Left renal cortex interstitium (tissue), 4 donors: ENCODE data around the gene ZSWIM4. TPM values are rescaled to one million over a fixed set of nuclear protein-coding genes. Genes with fewer than 3 reads are reported as not detected.

ENCODE experiments used
- DNase-seq, 4 donors: peaks; one replicate each; pipeline ENCODE4 v3.0.0-alpha.2; 2013; ENCODE audit warnings: low read depth in 4 of 4, low spot score in 2 of 4, missing footprints in 1 of 4
- polyA plus RNA-seq, 4 donors: library from polyadenylated mRNA; unstranded; fragments of 120-200 nt; gene quantifications; one replicate each; pipeline ENCODE4 v1.2.1, GENCODE V29; 2013; ENCODE audit not compliant: insufficient read length in 4 of 4

ZSWIM4 gene
- polyA plus RNA-seq, 4 donors: 5.1 to 13.6 (median 9.8) TPM

DNA sequence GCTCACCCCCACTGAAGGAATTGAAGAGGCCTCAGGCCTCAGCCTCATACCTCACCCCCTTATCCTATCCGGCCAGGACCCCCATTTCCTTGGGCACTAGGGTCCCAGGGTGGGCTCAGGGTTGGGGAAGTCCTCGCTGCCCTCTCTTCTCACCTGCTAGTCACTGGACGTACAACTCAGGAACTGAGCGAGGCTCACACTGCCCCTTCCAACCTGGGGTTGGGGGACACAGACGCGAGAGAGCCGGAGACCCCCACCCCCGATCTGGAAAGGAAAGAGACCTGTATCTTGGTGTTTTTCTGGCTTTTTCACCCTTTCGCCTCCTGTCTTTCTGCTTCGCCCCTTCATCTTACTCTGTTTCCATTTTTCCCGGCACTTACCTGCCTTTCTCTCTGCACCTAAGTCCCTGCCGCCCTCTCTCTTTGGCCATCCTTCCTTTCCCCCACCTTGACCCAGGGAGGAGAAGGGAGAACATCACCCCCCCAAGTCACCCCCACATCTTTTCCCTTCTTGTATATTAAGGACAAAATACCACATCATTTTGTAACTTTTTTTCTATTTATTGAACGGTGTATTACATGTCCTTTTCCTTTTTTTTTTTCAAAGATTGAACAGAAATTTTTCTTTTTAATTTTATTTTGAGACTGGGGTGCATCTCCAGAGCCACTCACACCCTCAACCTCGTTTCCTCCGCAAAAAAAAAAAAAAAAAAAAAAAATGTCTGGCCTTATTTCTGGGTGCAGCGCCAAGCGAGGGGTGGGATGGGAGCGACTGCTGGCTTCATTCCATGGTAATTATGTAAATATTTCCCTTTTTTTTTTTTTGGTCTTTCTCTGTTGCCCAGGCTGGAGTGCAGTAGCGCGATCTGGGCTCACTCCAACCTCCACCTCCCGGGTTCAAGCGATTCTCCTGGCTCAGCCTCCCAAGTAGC, 36.6 kb downstream of the ZSWIM4 start:
- no peak for DNase-seq

DNA sequence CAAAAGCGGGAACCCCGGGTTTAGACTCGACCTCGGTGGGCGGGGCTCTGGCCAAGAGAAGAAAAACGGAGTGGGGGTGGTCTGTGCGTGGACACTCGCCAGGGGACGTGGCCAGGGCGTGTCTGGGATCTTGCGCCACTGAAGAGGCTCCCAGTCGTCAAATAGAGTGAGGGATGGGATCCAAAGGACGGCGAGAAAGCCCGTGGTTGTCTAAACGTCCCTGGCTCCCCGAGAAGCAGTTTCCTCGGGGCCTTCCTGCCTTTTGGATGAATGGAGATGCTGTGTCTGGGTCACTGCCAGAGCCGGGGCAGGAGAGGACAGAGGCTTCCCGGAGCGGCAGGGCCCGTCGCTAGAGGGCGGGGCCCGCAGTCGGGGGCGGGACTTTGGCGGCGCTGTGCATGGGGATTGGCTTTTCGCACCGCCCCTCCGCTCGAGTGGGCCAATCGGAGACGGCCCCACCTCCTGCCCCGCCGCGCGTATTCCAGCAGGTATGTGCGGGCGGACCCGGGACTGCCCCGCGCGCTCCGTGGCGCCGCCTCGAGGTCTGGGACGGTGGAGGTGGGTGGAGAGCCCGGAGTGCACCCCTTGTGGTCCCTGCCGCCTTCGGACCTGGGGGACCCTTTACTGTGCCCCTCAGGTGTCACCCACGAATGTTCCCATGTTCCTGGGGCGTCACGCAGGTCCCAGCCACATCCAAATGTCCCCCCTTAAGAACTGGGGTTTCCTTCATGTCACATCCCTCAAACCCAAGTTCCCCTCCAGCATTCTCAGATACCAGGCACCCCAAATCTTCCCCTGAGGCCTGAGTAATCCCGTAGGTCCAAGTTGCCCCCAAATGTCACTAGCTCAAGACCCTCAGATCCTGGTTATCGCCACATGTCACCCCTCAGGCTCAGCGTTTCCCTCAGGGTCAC, 38.3 kb downstream of the ZSWIM4 start:
- peak in 1 of 4 donors; percentile 77 for DNase-seq

DNA sequence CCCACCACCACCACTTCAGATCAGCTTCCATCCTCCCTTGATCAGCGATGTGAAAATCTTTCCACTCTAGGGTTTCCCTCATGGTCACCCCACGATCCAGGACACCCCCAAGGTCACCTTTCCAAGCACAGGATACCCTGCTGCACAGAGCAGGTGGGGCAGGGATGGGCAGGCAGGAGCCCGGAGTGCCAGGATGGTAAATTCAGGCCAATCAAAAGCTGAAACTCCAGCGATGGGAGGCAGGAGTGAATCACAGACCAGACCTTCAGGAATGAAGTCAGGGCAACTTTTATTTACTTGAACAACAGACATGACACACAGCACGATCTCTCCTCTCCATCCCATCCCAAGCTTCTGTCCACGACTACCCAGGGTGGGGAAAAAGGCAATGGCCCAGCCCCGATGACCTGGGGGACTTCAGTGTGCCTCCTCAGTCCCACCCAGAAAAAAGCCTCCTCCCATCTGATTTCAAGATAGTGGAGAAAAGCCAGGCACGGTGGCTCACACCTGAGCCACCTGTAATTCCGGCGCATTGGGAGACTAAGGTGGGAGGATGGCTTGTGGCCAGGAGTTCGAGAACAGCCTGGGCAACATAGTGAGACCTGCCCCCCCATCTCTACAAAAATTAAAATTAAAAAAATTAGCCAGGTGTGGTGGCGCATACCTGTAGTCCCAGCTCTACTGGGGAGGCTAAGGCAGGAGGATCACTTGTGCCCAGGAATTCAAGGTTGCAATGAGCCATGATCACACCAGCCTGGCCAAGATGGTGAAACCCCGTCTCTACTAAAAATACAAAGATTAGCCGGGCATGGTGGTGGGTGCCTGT, 39.2 kb downstream of the ZSWIM4 start:
- no peak for DNase-seq

DNA sequence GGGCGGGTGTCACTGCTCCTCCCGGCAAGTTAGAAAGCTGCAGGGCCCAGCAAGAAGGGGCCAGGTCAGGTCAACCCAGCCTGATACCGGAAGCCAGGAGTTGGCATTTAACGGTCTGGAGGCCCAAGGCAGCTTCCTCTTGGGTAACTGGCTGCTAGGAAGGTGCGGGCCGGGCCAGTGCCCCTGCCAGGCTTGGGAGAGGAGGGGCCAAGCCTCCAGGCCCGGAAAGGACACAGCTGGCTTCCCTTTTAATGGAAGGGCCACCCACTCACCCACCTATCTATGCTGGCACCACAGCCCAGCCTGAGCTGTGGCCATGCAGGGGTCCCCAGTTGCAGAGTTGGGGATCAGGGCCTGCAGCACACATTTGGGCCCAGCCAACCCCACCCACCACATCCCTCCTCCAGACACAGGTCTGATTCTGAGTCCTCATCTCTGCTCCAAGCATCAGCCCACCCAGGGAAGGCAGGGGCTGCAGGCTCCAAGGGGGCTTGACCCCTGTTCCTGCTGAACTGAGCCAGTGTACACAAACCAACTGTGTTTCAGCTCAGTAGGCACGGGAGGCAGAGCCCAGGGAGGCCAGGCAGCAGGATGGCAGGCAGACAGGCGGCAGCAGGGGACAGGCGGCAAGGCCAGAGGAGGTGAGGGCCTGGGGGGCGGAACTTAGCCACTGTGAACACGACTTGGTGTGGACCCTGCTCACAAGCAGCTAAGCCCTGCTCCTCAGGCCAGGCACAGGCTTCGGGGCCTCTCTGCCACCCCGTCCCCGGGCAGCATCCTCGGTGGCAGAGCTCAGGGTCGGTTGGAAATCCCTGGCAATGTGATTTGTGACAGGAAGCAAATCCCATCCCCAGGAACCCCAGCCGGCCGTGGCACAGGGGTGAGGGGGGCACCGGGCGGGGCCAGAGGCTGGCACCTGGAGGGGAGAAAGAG, 40.8 kb downstream of the ZSWIM4 start:
- DNase-seq: no peak

DNA sequence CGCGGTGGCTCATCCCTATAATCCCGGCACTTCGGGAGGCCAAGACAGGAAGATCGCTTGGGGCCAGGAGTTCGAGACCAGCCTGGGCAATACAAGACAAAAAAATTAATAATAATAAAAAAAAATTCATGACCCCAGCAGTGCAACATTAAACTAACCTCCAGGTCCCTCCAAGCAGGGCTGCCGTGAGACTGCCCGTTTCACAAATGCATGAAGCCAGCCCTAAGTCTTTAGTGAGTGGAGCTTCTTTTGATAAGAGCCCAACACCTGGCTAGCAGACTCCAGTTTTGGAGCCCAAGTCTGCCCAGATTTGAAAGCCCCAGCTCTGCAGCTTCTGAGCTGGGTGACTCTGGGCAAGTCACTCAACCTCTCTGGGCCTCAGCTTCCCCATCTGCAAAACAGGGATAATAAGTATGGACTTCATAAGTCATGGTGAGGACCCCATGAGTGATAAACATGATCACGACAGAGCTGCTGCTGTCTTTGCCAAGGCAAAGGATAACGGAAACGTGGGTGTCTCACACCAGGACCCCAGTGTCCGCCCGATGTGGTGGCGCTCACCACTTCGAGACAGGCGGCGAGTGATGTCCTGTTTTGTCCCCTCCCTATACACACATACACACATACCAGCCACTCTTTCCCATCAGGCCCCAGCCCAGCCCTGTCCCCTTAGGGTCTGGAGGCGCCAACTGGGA, 43.3 kb downstream of the ZSWIM4 start:
- no peak for DNase-seq

DNA sequence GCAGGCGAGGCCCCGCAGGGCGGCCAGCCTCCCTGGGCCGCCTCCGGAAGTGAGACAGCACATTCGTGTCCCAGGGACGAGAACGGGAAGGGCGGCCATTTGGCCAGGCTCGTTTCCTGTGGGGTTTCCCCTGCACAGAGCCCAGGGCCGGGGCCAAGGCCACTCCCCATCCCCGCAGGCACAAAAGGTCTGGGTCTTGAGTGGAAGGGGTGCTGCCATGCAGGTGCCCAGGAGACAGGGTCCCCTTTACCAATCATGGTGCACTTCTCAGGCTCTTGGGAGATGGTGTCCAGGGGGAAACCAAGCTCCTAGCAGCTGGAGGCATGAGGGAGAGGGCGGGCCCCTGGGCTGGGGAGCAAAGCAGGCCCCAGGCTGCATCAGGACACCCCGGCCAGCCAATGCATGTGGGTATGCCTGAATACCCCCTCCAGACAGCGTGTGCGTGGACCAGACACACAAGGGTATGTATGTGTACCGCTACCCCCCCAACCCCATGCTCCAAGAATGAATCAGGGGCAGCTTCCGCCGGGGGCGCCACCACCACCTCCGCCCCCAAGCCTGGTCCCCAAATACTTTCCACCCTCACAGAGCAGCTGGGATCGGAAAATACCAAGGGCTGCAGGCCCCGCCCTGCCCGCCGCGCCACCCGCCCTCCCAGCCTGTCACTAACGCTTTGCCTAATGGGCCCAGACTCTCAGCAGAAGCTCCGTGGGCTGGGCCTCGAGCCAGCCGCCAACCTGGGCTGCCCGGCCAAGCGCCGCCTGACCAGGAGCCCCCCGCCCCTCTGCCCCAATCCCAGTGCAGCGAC, 44.1 kb downstream of the ZSWIM4 start:
- DNase-seq: no peak

DNA sequence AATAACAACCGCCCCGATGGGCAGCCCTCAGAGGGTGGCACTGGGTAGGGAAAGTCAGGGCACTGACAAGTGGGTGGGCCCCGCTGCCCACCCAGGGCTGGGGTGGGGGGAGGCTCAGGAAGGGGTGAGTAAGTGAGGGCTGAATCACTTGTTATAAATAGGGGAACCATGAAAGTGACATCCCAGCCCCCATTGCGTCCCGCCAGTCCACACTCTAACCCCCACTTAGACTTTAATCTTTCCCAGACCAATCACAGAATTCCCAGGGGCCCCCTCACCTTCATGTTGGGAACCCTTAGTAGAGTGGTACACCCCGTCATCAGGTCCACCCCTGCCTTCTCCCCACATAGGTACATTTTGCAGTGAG, 44.7 kb downstream of the ZSWIM4 start:
- DNase-seq: no peak

DNA sequence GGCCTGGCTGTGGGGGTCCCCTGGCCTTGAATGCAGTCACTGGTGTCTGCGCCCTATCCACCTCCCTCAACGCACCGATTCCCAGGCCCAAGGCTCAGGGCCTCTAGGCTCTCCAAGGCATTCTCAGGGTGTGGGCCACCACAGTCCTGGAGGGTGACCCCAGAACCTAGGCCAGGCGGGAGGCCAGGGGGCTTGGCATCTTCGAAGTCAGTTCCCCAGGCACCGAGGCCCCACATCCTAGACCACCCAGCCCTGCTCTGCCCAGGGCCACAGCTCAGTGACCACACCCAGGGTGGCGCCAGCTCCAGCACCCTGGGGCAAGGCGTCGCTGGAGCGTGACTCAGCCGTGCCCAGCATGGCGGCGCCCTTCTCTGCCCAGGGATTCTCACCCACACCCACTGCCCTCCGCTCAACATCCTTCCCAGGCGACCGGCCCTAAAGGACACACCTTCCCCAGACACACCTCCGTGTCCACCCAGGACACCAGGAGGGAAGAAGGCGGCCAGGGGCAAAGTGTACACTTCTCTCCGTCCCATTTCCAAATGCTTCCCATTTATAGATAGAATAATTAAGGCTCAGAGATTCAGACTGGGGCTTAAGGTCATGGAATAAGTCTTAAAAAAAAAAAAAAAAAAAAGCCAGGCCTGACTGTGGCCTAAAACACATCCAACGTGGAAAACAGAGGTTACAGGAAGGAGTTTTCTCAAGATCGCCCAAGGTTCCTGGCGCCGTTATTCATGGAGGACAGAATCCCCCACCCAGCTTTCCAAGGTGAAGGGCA, 45.3 kb downstream of the ZSWIM4 start:
- no peak for DNase-seq

DNA sequence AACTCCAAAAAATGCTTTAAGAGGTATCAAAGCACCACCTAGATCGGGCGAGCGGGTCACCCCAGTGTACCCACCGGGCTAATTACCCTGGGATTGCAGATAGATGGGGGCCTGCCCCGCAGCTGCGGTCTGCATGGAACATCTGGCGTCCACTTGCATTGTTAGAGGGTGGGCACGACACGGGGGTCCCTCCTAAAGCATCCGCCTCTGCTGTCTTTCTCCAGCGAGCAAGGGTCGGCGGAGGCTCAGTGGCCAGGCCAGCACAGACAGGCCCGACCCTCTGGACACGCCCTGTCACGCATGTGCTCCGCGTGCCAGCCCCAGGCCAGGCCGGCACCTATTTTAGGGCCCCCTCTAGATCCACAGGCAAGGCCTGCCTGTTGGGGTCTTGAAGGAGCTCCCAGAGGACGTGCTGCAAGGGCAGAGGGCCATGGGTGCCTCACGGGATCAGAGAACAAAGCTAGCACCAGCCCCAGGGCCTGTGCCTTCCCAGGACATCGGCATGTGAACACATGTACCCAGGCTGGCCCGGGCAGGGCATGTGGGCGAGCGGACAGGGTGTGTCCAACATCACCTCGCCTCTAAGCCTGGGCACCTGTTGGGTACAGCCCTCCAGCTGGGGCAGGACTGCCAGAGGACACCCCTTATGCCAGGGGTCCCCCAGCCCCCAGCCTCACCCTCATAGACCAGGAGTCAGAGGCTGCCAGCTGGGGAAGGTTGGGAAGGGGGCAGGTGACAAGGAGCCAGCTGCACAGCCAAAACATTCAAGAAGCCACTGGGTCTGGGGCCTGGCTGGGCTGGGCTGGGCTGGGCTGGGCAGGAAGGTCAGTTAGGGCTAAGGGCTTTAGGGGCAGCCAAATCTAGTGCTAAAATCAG, 46.1 kb downstream of the ZSWIM4 start:
- DNase-seq: no peak

DNA sequence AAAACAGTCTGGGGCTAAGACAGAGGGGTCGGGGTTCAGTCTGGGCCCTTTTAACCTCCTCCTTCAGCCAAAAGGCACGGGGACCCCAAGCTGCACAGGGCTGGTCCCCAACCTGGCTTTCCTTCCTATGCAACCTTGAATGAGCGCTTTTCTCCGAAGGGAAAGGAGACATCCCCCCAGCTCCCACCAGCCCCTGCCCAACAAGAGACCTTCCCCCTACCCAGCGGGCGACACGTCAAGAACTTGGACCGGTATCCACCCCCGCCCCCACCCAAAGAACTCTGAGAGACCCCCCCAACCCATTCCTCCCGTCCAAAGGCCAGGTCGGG, 46.7 kb downstream of the ZSWIM4 start:
- DNase-seq: no peak

DNA sequence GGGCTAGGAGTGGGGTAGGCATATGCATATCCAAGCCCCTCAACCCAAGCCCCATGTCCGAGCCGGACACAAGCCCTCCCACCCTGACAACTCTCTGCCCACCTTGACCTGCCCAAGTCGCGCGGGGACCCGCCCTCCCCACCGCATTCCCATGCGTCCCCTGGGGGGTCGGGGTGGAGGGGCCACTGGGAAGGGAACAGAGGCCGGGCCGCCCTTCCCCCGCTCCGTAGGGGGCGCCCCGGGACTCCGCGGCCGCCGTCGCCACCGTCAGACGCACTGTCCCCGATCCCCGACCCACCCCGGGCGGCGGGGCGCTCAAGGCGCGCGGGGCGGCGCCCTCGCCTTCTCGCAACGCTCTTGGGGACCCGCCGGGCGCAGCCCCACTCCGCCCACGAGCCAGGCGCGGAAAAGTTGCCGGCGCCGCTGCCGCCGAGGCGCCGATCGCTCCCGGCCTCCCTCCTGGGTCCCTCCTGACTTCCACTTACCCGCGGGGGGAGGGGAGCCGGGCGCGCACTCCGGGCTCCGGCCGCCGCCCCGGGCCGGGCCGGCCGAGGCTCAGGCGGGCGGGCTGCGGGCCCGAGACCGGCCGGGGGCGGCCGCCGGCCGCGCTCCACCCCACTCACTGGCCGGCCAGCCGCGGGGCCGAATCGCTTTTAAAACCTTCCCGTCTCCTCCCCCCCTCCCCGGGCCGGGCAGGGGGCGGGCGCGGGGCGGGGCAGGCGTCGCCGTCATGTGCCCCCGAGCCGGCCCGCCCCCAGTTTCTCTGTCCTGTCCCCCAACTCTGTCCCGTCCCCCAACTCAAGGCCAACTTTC, 47.3 kb downstream of the ZSWIM4 start:
- no peak for DNase-seq

DNA sequence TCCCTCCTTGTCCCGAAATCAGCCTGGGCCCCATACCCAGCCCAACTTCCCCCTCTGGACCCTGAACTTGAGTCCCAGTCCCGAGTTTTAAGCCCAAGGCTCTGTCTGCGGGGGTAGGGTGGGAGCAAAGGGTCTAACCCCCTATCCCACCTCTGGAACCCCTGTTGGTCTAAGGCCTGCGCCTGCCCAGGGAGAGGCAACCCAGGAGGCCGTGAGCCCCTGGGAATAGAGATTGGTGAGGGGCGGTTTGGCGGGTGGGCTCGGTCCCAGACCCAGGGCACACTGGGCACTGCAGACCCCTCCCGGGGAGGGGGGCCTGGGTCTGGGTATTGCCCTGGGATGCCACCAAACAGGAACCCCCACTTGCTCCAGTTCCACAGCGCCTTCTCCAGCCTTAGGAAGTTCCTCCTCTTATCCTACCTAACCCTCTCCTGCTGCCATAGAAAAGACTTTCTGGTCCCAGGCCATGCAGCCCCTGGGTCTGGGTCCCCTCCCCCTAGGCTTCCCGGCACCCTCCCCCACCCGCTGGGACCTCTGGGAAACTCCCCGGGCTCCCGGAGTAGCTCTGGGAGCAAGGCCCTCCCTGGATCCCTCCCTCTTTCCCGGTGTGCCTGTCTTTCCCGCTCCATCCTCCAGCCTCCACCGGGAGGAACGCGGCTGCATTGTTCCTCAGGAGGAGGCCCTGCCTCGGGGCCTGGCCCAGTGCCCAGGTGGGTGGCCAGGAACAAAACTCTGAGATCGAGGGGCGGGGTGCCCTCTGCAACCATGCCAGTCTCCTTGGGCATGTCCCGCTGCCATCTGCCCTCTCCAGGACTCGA, 48.1 kb downstream of the ZSWIM4 start:
- DNase-seq: no peak

DNA sequence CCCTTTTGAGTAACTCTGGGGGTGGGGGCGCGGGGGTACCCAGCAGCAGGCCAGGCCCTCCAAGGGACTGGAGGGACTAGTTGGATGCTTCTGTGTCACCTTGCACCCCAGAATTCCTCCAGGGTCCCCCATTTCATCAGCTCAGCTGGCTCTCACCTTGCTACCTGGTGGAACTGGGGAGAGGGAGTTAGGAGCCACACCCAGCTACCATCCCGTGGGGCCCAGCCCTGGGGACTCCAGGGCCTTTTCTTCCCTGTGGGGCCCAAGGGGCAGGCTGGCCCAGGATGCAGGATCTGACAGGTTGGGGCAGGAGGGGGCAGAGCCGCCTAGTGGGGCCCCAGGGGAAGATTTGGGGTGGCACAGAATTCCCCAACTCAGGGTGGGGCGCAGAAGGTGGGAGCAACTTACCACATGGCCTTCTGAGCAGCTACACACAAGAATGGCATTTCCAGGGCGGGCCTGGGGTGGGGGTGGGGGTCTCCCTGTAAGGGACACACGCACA, 48.9 kb downstream of the ZSWIM4 start:
- DNase-seq: no peak

DNA sequence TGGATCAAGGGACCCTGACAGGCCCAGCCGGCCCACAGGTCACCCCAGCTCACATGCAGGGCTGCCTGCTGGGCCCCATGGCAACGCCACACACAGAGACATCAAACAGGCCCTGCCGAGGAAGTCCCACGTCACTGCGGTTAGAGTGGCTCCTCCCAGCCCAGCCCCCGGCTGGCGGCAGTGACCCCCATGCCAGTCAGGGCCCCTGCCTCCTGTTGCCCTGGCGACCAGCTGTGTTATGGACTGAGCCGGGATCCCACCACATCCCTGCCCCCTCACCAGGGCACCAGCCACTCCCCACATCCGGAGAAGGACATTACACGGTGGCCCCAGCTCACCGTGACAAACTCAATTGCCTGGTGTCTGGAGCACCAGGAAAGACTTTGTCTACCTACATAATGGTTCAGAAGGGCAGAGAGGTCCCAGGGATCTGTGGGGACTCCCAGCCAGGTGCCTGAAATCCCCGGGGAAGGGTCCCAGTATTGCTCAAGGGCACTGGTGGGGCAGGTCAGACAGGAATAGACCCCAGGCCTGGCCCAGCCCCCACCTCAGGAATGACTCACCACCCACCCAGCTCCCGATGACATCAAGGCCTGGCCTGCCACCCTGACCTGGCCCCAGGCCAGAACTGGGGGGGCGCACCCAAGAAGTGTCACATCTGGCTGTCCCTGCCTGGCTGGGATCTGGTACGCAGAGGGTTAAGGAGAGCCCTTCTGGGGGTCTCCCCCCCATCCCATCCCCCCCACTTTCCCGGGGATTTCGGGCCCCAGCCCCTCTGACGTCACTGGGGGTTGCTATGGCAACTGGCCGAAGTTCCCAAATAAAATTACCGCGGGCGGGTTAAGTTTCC, 51.5 kb downstream of the ZSWIM4 start:
- DNase-seq: peak; percentile 86 to 92 (median 88)
